HepG2 (cell line): ENCODE measurements around the gene FEM1B. TPM values are rescaled to one million over a fixed set of nuclear protein-coding genes. Genes with fewer than 3 reads are reported as not detected.

Source experiments
- HIVEP1 ChIP-seq: sonication (generic); formaldehyde crosslinking; IDR thresholded peaks from 2 replicates; pipeline ENCODE4 v1.4.0; 2020; ENCODE audit warnings: mild to moderate bottlenecking, missing genetic modification reagents
- KAT8 ChIP-seq: IDR thresholded peaks from 2 replicates; pipeline ENCODE4 v1.6.1; 2016; ENCODE audit warnings: missing genetic modification reagents, missing compliant biosample characterization
- KLF13 ChIP-seq: sonication (generic); formaldehyde crosslinking; IDR thresholded peaks from 2 replicates; pipeline ENCODE4 v1.4.0; 2020; ENCODE audit warnings: mild to moderate bottlenecking, missing genetic modification reagents
- NR2F6 ChIP-seq, 2 experiments: IDR thresholded peaks; 2 replicates each; pipeline ENCODE4 v1.6.1; 2016; ENCODE audit warnings: antibody characterized with exemption in 1 of 2, mild to moderate bottlenecking in 1 of 2
- ONECUT2 ChIP-seq: sonication (generic); formaldehyde crosslinking; IDR thresholded peaks from 2 replicates; pipeline ENCODE4 v1.4.0; 2020; ENCODE audit warnings: missing genetic modification reagents
- PHF21A ChIP-seq: sonication (generic); formaldehyde crosslinking; IDR thresholded peaks from 2 replicates; pipeline ENCODE4 v1.5.0; 2020; ENCODE audit warnings: mild to moderate bottlenecking, missing genetic modification reagents
- RARG ChIP-seq: sonication (generic); formaldehyde crosslinking; IDR thresholded peaks from 2 replicates; pipeline ENCODE4 v1.4.0; 2020; ENCODE audit warnings: low read depth, mild to moderate bottlenecking, missing genetic modification reagents
- SIX1 ChIP-seq: sonication (generic); formaldehyde crosslinking; IDR thresholded peaks from 2 replicates; pipeline ENCODE4 v1.4.0; 2020; ENCODE audit warnings: missing genetic modification reagents, borderline replicate concordance
- SMC3 ChIP-seq: IDR thresholded peaks from 2 replicates; pipeline ENCODE4 v1.6.1; 2011; ENCODE audit warnings: low read length, improper control_type of control experiment
- YEATS4 ChIP-seq: sonication (generic); formaldehyde crosslinking; IDR thresholded peaks from 2 replicates; pipeline ENCODE4 v1.4.0; 2020; ENCODE audit warnings: missing genetic modification reagents, borderline replicate concordance
- ZNF432 ChIP-seq: sonication (generic); formaldehyde crosslinking; IDR thresholded peaks from 2 replicates; pipeline ENCODE4 v1.5.0; 2020; ENCODE audit warnings: missing genetic modification reagents, mild to moderate bottlenecking, borderline replicate concordance
- ZNF776 ChIP-seq: sonication (generic); formaldehyde crosslinking; IDR thresholded peaks from 2 replicates; pipeline ENCODE4 v1.4.0; 2020; ENCODE audit warnings: mild to moderate bottlenecking, missing genetic modification reagents
- ZNF777 ChIP-seq: sonication (generic); formaldehyde crosslinking; IDR thresholded peaks from 2 replicates; pipeline ENCODE4 v1.4.0; 2020; ENCODE audit warnings: missing genetic modification reagents
- ZNF83 ChIP-seq: sonication (generic); formaldehyde crosslinking; IDR thresholded peaks from 2 replicates; pipeline ENCODE4 v1.4.0; 2020; ENCODE audit warnings: missing genetic modification reagents, mild to moderate bottlenecking, borderline replicate concordance
- ZNF850 ChIP-seq: sonication (generic); formaldehyde crosslinking; conservative IDR thresholded peaks from 2 replicates; pipeline ENCODE4 v1.9.0; 2021; ENCODE audit warnings: mild to moderate bottlenecking, missing genetic modification reagents
- polyA plus RNA-seq, 8 experiments: library from polyadenylated mRNA; depleted of rRNA in 3 of 8; stranded (reverse) in 7 of 8; unstranded in 1 of 8; fragments of >200 nt; fragmentation: Illumina TruSeq in 4 of 8; extraction: Trizol in 4 of 8; gene quantifications; 2 replicates each; pipeline versions ENCODE4 v1.2.1 to v1.2.3, GENCODE V29; 2011 to 2016; ENCODE audit warnings: low read depth in 4 of 8, missing spikeins in 1 of 8, mixed read lengths in 1 of 8; ENCODE audit not compliant: insufficient read depth in 1 of 8
- total RNA-seq, 5 experiments: library from RNA; depleted of rRNA; stranded (reverse); fragments of >200 nt; fragmentation: Illumina TruSeq; extraction: Trizol; gene quantifications; 2 replicates each; pipeline ENCODE4 v1.2.3, GENCODE V29; 2016; ENCODE audit warnings: low read depth in 1 of 5
- TF ChIP-seq, protein P1 (sequence below): sonication (generic); formaldehyde crosslinking; IDR thresholded peaks from 2 replicates; pipeline ENCODE4 v1.4.0; 2020; ENCODE audit warnings: missing genetic modification reagents
- TF ChIP-seq, protein P2 (sequence below): IDR thresholded peaks from 2 replicates; pipeline ENCODE4 v1.6.1; 2012; ENCODE audit warnings: inconsistent platforms
- TF ChIP-seq, protein P3 (sequence below): sonication (generic); formaldehyde crosslinking; IDR thresholded peaks from 2 replicates; pipeline ENCODE4 v1.4.0; 2020; ENCODE audit warnings: mild to moderate bottlenecking, missing genetic modification reagents

Gene FEM1B
- total and polyA plus RNA-seq, 2 of the 13 experiments (the other 11 are each of a cell fraction or from before 2014, with no cell fraction given): 38.1 to 40.0 TPM

DNA sequence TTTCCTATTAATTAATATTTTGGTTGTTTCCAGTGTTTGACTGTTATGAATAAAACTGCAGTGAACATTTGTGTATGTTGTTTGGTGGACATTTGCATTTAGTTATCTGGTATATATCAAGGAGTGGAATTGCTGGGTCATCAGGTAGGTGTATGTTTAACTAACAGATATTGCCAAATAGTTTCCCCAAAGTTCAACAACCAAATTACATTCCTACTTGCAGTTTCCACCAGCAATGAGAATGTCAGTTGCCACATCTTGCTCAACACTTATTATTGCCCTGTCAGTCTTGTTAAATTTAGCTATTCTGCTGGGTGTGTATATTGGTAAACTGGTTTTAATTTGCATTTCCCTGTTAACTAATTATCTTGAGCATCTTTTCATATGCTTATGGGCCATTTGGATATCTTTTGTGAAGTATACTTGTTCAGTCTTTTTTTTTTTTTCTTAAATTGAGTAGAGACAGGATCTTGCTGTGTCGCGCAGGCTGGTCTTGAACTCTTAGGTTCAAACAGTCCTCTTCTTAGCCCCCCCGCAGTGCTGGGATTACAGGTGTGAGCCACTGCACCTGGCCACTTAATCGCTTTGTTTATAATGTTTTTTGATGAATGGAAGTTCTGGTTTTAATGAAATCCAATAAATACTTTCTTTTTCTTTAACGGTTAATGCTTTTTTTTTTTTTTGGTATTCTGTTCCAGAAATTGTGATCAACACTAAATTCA lies 7.9 kb downstream of the FEM1B start (continued):
- TF ChIP-seq, protein P1, sequence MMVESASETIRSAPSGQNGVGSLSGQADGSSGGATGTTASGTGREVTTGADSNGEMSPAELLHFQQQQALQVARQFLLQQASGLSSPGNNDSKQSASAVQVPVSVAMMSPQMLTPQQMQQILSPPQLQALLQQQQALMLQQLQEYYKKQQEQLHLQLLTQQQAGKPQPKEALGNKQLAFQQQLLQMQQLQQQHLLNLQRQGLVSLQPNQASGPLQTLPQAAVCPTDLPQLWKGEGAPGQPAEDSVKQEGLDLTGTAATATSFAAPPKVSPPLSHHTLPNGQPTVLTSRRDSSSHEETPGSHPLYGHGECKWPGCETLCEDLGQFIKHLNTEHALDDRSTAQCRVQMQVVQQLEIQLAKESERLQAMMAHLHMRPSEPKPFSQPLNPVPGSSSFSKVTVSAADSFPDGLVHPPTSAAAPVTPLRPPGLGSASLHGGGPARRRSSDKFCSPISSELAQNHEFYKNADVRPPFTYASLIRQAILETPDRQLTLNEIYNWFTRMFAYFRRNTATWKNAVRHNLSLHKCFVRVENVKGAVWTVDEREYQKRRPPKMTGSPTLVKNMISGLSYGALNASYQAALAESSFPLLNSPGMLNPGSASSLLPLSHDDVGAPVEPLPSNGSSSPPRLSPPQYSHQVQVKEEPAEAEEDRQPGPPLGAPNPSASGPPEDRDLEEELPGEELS (CRISPR knock-in tag): 0 out of 2 replicates have a peak, but pooled peaks have one; percentile 34
- TF ChIP-seq, protein P2, sequence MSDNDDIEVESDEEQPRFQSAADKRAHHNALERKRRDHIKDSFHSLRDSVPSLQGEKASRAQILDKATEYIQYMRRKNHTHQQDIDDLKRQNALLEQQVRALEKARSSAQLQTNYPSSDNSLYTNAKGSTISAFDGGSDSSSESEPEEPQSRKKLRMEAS: no peak
- TF ChIP-seq SIX1 (no peak), HIVEP1 (no peak), PHF21A (CRISPR knock-in tag) (peak; percentile 28; the same call in 1 of the 2 replicates), ZNF777 (CRISPR knock-in tag) (no peak), ZNF83 (CRISPR knock-in tag) (no peak), SMC3 (peak; percentile 13; the same call in 1 of the 2 replicates), ONECUT2 (CRISPR knock-in tag) (no peak), ZNF776 (CRISPR knock-in tag) (no peak), KAT8 (CRISPR knock-in tag) (no peak), ZNF432 (CRISPR knock-in tag) (no peak), NR2F6 (IDR thresholded peaks at IDR 0.05) (no peak), NR2F6 (CRISPR knock-in tag; IDR thresholded peaks at IDR 0.05) (0 out of 2 replicates have a peak, but pooled peaks have one; percentile 31), ZNF850 (CRISPR knock-in tag) (no peak), RARG (no peak), YEATS4 (CRISPR knock-in tag) (0 out of 2 replicates have a peak, but pooled peaks have one; percentile 29), KLF13 (CRISPR knock-in tag) (no peak)
- TF ChIP-seq, protein P3, sequence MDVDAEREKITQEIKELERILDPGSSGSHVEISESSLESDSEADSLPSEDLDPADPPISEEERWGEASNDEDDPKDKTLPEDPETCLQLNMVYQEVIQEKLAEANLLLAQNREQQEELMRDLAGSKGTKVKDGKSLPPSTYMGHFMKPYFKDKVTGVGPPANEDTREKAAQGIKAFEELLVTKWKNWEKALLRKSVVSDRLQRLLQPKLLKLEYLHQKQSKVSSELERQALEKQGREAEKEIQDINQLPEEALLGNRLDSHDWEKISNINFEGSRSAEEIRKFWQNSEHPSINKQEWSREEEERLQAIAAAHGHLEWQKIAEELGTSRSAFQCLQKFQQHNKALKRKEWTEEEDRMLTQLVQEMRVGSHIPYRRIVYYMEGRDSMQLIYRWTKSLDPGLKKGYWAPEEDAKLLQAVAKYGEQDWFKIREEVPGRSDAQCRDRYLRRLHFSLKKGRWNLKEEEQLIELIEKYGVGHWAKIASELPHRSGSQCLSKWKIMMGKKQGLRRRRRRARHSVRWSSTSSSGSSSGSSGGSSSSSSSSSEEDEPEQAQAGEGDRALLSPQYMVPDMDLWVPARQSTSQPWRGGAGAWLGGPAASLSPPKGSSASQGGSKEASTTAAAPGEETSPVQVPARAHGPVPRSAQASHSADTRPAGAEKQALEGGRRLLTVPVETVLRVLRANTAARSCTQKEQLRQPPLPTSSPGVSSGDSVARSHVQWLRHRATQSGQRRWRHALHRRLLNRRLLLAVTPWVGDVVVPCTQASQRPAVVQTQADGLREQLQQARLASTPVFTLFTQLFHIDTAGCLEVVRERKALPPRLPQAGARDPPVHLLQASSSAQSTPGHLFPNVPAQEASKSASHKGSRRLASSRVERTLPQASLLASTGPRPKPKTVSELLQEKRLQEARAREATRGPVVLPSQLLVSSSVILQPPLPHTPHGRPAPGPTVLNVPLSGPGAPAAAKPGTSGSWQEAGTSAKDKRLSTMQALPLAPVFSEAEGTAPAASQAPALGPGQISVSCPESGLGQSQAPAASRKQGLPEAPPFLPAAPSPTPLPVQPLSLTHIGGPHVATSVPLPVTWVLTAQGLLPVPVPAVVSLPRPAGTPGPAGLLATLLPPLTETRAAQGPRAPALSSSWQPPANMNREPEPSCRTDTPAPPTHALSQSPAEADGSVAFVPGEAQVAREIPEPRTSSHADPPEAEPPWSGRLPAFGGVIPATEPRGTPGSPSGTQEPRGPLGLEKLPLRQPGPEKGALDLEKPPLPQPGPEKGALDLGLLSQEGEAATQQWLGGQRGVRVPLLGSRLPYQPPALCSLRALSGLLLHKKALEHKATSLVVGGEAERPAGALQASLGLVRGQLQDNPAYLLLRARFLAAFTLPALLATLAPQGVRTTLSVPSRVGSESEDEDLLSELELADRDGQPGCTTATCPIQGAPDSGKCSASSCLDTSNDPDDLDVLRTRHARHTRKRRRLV: no peak
